Urinary bladder (tissue), 4 donors: ENCODE measurements around the gene KIRREL3. TPM values are rescaled to one million over a fixed set of nuclear protein-coding genes. Genes with fewer than 3 reads are reported as not detected.

Experiments used
- DNase-seq: peaks from one replicate; pipeline ENCODE4 v3.0.0-alpha.2; 2015; ENCODE audit errors: extremely low spot score
- H3K27ac ChIP-seq: one replicate; pipeline ENCODE4 v1.5.1; 2013; ENCODE audit warnings: low read depth, mild to moderate bottlenecking, moderate library complexity
- H3K36me3 ChIP-seq: one replicate; pipeline ENCODE4 v1.6.1; 2013; ENCODE audit warnings: mild to moderate bottlenecking, moderate library complexity; ENCODE audit not compliant: insufficient read depth
- H3K4me1 ChIP-seq: one replicate; pipeline ENCODE4 v1.6.1; 2013; ENCODE audit warnings: mild to moderate bottlenecking, moderate library complexity; ENCODE audit not compliant: insufficient read depth
- H3K4me3 ChIP-seq: one replicate; pipeline ENCODE4 v1.5.1; 2013; ENCODE audit warnings: low read depth, low read length
- WGBS: extraction: QIAGEN DNeasy Blood & Tissue Kit; methylation state at CpG from one replicate; pipeline ENCODE4 v1.1.7; 2013; 5-methylcytosine and 5-hydroxymethylcytosine counted together
- polyA plus RNA-seq: library from polyadenylated mRNA; stranded (reverse); fragments of 200-250 nt; gene quantifications from one replicate; pipeline ENCODE4 v1.2.3, GENCODE V29; 2013
- total RNA-seq: library from RNA; depleted of rRNA; stranded (reverse); fragments of >200 nt; gene quantifications from one replicate; pipeline ENCODE4 v1.2.3, GENCODE V29; 2014
- donor health status: healthy with polysubstance abuse.
- donor health status: healthy.

The KIRREL3 gene
- total and polyA plus RNA-seq, 2 donors = 0.80 to 1.0 TPM

DNA sequence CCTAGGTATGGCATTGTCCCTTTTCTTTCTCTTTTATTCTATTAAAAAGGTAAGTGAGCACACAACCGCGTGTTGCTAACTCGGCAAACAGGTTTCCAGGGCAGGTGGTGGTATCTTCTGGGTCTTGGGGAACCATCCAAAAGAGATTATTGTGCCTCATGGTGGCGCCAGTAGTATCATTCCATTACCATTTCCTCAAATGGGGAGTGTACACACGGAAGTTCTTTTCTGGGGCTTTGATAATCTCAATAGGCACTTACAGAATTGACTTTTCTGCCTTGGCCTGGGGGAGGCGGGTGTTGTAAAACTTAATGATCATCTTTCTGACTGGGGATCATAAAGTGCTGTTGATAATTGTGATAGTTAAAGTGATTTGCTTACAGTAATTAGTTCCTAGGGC is 234.1 kb downstream of the KIRREL3 start:
- WGBS = 80% methylated on average over 6 of the region's 6 CpGs
- no peaks in the 10 kb centered on the region for H3K4me1 ChIP-seq
- H3K36me3 ChIP-seq = no peaks in the 10 kb centered on the region

DNA sequence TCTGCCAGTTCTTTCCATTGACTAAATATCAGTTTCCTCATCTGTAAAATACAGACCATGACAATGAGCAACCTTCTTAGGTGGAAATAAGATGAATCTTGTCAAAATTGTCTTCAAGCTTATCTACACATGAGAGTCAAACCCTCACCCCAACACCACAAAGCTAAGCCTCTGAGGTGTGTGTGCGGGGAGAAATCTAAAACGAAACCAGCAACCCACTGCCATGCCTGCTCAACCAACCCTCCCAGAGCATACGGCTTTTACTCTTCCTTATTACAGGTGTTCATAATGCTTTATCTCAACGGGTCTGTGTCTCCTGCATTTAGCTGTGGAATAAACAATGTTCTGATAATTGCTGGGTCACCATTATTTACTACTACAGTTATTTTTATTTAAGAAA is 235.4 kb downstream of the KIRREL3 start:
- H3K27ac ChIP-seq = no peak overlapping the region
- 83% methylated on average over 4 of the region's 4 CpGs for WGBS
- no peak overlapping the region for H3K4me3 ChIP-seq
- no peaks in the 10 kb centered on the region for H3K4me1 ChIP-seq
- DNase-seq = no peak
- no peaks in the 10 kb centered on the region for H3K36me3 ChIP-seq

More for the DNA sequence above, 234.1 kb downstream of the KIRREL3 start:
- no peak overlapping the region for H3K27ac ChIP-seq
- no peak overlapping the region for H3K4me3 ChIP-seq
- no peak for DNase-seq

DNA sequence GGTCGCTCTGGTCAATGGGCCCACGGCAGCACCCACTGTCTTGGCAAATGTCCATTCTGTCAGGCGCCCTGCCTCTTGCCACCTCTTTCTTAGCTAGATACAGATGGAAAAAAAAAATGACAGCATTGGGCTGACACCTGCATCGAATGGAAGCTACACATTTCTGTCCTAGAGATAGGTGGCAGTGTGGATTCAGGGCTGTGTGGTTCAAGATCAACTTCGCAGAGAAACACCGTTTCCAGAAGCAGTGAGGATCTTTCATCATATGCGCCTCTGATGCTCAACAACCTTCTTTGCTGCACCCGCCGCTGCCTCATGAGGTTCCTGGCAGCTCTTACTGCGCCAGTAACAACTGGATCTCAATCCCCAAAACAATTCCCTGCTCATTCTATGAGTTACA is 236.3 kb downstream of the KIRREL3 start:
- no peak overlapping the region for H3K4me3 ChIP-seq
- H3K36me3 ChIP-seq = no peaks in the 10 kb centered on the region
- no peaks in the 10 kb centered on the region for H3K4me1 ChIP-seq
- no peak overlapping the region for H3K27ac ChIP-seq
- 79% methylated on average over 10 of the region's 10 CpGs for WGBS
- no peak for DNase-seq

DNA sequence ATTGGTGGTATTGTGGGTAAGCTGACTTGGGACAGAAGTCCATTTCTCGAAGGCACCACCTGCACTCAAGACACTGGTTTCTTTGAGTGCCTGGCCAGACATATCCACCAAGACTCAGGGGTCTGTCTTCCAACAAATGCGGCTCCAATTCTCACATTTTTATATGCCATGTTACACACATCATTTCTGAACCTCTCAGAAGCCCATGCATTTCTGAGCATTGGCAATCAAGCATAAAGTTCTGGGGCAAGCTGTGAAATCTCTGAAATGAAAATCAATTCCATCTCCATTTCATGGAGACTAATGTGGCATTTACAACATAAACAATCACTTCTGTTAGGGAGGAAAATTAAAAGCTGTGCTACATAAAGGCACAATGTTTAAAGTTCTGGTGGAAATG is 243.7 kb downstream of the KIRREL3 start:
- no peaks in the 10 kb centered on the region for H3K4me1 ChIP-seq
- WGBS = 90% methylated on average over 2 of the region's 2 CpGs

DNA sequence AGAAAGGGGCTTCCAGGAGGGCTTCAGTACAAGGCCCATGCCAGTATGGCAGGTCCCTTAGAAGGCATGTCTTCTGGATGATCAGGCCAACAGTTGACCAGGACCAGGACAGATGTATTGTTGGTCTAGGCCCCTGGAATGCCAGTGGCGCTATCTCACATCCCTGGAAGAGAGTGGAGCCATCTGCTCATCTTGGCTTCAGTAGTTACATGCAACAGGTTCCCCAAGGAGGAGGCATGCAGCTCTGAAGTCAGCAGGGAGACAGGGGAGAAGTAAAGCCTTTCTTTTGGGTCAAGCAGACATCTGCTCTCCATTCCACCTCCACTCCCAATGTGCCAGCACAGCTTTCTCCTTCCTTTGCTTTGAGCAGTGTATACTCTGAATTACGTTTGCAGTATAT is 244.1 kb downstream of the KIRREL3 start:
- H3K36me3 ChIP-seq = no peaks in the 10 kb centered on the region
- H3K27ac ChIP-seq = no peak overlapping the region
- no peak for DNase-seq
- WGBS = 76% methylated on average over 2 of the region's 2 CpGs
- H3K4me1 ChIP-seq = no peaks in the 10 kb centered on the region
- no peak overlapping the region for H3K4me3 ChIP-seq

More for the DNA sequence above, 243.7 kb downstream of the KIRREL3 start:
- Histone ChIP-seq H3K4me3 (no peak overlapping the region), H3K36me3 (no peaks in the 10 kb centered on the region), H3K27ac (no peak overlapping the region)
- no peak for DNase-seq

DNA sequence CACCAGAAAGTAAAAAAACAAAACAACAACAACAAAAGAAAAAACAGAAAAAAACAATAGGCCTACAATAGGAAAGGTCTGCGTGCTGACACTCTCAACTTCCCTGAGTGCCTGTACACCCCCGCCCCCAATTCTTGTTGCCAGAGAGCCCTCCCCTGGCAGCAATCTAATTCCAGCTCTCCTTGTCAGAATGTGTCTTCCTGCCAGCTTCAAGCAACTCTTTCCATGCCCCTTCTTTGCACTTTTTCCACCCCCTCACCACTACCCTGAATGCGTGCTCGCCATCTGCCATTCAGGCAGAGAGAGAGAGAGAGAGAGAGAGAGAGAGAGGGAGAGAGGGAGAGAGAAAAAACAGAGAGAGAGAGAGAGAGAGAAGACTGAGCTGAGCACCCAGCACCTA is 245.0 kb downstream of the KIRREL3 start:
- Histone ChIP-seq H3K36me3 (no peaks in the 10 kb centered on the region), H3K27ac (no peak overlapping the region), H3K4me3 (no peak overlapping the region), H3K4me1 (no peaks in the 10 kb centered on the region)
- no peak for DNase-seq
- WGBS = 82% methylated on average over 4 of the region's 4 CpGs

DNA sequence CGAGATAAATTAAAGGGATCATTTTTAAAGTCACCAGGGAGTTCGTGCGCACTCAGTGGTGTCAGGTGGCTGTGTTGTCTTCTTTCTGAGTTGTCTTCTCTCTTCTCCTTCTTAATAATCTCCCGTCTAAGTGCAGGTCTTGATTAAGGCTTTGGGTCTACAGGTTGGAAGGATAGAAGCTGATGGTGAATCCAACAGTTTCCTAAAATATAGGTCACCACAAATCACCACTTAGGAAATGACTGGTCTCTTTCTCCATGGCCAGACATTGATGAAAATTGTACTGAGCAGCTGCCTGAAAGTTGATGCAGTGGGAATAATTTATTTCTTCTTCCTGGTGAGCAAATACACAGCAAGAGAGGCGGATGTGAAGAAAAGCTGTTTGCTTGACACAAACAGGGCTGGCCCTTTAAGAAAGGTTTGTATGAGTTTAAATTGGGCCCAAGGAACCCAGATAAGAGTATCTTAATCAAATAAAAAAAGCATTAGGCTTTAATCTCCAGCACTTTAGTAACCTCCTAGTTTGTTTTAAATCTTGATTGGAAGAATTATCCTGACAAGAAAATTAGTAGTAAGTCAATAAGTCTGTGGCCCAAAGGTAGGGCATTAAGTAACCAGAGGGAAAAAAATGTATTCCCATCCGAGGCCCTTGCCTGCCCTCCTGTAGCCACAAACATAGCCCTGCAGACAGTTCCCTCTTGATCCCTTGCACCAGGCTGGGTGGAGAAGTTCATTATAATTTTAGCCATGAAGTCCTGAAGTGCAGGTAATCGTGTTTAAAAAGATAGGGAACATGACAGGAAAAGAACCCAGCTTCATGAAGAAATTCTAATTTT is 245.8 kb downstream of the KIRREL3 start:
- no peak overlapping the region for H3K4me3 ChIP-seq
- H3K36me3 ChIP-seq = no peaks in the 10 kb centered on the region
- H3K27ac ChIP-seq = no peak overlapping the region
- WGBS = 86% methylated on average over 7 of the region's 7 CpGs
- H3K4me1 ChIP-seq = no peaks in the 10 kb centered on the region
- no peak for DNase-seq

DNA sequence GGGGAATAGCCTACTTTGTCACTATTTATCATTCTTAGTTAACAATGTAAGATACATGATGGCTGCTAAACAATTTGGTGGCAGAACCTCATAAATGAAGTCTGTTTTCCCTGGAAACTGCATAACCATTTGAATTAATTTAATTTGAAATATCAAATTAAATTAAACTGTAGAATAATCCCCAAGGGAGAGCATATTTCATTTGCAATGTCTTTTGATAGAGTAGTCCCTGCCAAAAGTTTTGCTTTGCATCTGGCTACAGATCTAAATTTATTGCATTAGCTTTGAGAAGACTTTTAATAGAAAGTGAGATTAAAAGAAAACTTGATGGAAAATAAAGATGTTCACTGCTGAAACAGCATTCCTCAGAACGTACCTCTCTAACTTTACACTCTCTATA is 246.6 kb downstream of the KIRREL3 start:
- no peaks in the 10 kb centered on the region for H3K4me1 ChIP-seq
- DNase-seq = no peak
- H3K36me3 ChIP-seq = no peaks in the 10 kb centered on the region
- WGBS = 41% methylated on average over 1 of the region's 1 CpG
- H3K27ac ChIP-seq = no peak overlapping the region
- no peak overlapping the region for H3K4me3 ChIP-seq

DNA sequence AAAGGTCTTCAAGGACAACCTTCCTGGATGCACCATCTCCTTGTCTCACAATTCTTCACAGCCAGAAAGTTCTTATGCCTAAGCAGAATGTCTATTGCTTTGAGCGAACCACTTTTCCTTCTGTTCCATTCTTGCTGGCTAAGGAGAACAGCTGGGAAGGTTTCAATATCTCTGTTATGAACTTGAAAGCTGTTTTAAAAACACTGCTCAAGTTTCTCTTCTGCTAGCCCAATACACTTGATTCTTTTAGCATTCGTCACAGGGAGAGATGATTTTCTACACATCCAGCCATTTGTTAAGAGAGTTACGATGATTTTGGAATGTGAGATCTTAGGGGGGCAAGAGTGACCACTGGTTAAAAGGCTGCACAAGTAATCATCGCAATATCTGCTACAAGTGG is 249.3 kb downstream of the KIRREL3 start:
- Histone ChIP-seq H3K4me1 (no peaks in the 10 kb centered on the region), H3K4me3 (no peak overlapping the region), H3K36me3 (no peaks in the 10 kb centered on the region), H3K27ac (no peak overlapping the region)
- 47% methylated on average over 4 of the region's 4 CpGs for WGBS
- no peak for DNase-seq

DNA sequence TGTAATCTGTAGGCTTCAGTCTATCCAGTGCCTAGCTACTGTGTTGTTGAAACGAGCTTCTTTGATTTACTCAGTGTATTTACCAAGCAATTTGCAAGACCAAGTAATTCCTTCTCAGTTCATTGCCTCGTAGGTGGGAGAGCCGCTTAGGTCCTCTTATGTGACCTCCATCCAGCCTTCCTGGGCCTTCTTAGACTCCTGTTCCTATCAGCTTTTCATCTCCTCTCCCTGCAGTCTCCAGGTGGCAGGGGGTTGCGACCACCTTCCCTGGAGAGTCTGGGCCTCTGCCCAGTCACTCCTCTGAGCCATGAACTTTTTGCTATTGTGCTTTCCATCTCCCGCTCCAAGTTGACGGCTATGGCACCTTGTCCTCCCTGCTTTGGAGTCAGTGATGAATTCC is 251.8 kb downstream of the KIRREL3 start:
- Histone ChIP-seq H3K4me1 (no peaks in the 10 kb centered on the region), H3K4me3 (no peak overlapping the region), H3K36me3 (no peaks in the 10 kb centered on the region), H3K27ac (no peak overlapping the region)
- DNase-seq = no peak
- WGBS = 88% methylated on average over 6 of the region's 6 CpGs

DNA sequence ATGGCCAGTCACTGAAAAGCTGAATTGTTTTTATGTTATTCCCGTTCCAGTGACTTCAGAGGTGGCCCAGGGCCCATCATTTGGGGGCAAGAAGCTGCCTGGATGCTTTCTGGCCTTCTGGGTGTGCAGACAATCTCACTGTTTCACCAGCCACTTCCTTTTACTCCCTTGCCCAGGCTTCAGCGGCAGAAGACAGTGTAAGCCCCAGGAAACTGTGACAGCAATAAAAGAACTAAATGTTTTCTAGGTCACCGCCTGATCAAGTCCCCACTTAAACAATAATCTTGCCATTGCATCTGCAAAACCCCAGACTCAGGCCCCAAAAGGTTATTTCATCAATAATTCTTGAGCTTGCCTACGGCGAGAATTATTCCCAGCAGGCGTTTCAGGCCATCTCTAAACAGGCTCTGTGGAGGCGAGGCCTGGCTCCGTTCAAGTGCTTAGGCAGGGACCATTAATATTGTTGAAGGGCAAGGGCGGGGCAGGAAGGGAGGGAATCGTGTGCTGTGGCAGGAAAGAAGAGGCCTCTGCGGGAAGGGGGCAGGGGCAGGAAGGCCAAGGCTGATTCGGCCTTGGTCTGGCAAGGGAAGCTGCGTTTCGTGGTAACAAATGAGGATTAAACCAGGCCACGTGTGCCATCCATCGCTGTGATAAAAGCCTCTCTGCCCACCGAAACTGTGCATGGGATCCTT is 252.3 kb downstream of the KIRREL3 start:
- 76% methylated on average over 17 of the region's 17 CpGs for WGBS
- Histone ChIP-seq H3K4me3 (no peak overlapping the region), H3K36me3 (no peaks in the 10 kb centered on the region), H3K27ac (no peak overlapping the region), H3K4me1 (no peaks in the 10 kb centered on the region)
- no peak for DNase-seq

DNA sequence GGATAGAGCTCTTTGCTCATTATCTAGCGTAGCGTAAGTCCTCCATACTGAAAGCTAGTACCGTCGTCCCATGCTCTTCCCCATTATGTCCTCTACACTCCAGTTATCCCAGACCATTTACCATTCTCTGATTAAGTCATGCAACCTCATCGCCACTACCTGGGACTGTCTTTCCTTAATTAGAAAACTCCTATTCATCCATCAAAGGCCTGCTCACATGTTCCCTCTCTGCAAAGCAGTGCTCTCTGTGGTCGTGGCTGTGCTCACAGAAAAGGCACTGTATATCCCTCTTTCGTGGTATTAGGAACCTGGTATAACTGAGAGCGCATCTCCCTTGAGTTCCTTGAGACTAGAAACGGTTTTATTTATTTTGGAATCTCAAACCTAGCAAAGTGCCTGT is 253.3 kb downstream of the KIRREL3 start:
- Histone ChIP-seq H3K4me3 (no peak overlapping the region), H3K4me1 (no peaks in the 10 kb centered on the region), H3K36me3 (no peaks in the 10 kb centered on the region), H3K27ac (no peak overlapping the region)
- DNase-seq = no peak
- WGBS = 88% methylated on average over 9 of the region's 9 CpGs

DNA sequence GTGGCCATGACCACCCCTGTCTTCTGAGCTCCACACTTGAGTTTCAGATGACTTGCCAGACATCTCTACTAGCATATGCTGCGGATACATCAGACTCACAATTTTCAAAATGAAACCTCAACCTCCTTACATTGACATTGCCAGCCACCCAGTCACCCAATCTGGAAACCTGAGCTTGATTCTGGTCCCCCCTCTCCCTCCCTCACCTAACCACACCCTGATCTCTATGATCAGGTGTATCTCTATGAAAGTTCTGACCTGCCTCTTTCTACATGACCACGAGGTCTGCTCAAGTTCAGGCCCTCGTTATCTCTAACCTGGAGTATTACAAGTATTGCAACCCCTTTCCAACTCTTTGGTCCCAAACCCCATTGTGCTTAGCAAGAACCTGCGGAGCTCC is 254.1 kb downstream of the KIRREL3 start:
- no peaks in the 10 kb centered on the region for H3K36me3 ChIP-seq
- 94% methylated on average over 4 of the region's 4 CpGs for WGBS
- no peak overlapping the region for H3K27ac ChIP-seq
- H3K4me1 ChIP-seq = no peaks in the 10 kb centered on the region
- no peak for DNase-seq
- H3K4me3 ChIP-seq = no peak overlapping the region

DNA sequence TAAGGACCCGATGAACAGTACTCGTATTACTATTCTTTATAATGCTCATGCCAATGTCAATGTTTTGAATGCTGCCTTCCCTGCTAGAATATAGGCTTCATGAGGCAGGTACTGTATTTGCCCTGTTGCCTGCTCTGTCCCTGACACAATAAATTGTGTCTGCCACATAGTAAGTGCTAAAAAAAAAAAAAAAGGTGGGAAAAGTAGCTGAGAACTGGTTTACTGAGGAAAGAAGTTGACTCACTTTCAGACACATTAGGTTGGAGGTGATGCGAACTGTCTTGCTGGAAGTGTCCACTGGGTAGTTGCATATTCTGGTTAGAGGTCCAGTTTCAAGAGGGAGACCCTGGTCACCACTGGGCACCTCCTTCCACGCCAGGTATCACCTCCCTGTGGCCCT is 255.9 kb downstream of the KIRREL3 start:
- Histone ChIP-seq H3K27ac (no peak overlapping the region), H3K36me3 (no peaks in the 10 kb centered on the region), H3K4me3 (no peak overlapping the region), H3K4me1 (no peaks in the 10 kb centered on the region)
- DNase-seq = no peak
- 91% methylated on average over 4 of the region's 4 CpGs for WGBS
